Spleen (tissue), 11 donors: ENCODE data around the gene FAM120B. TPM values are rescaled to one million over a fixed set of nuclear protein-coding genes. Genes with fewer than 3 reads are reported as not detected.

Experiments
- DNase-seq: peaks from one replicate; pipeline ENCODE4 v3.0.0-alpha.2; 2020
- H3K27ac ChIP-seq, 8 donors: fragments of 200-600 bp; sonication (generic) in 7 of 8; 1 replicate in 4 of 8; 2 replicates in 4 of 8; pipeline versions ENCODE4 v1.5.0 to v1.8.0; 2016 to 2021; ENCODE audit warnings: inconsistent platforms in 4 of 8, mild to moderate bottlenecking in 4 of 8, moderate library complexity in 1 of 8
- H3K27me3 ChIP-seq, 7 donors: fragments of 200-600 bp; sonication (generic) in 6 of 7; replicated peaks in 1 of 7; 1 replicate in 4 of 7; 2 replicates in 3 of 7; pipeline versions ENCODE4 v1.5.0 to v1.8.0; 2016 to 2021; ENCODE audit warnings: inconsistent platforms in 3 of 7, mild to moderate bottlenecking in 1 of 7
- H3K36me3 ChIP-seq, 6 donors: fragments of 200-600 bp; sonication (generic) in 5 of 6; 1 replicate in 4 of 6; 2 replicates in 2 of 6; pipeline versions ENCODE4 v1.5.0 to v1.8.0; 2016 to 2021; ENCODE audit warnings: inconsistent platforms in 2 of 6
- H3K4me1 ChIP-seq, 6 donors: fragments of 200-600 bp; sonication (generic) in 5 of 6; 1 replicate in 3 of 6; 2 replicates in 3 of 6; pipeline versions ENCODE4 v1.5.0 to v1.8.0; 2016 to 2021; ENCODE audit warnings: inconsistent platforms in 3 of 6
- H3K4me3 ChIP-seq, 8 donors: fragments of 200-600 bp; sonication (generic) in 7 of 8; 1 replicate in 4 of 8; 2 replicates in 4 of 8; pipeline versions ENCODE4 v1.5.0 to v1.8.0; 2016 to 2021; ENCODE audit warnings: inconsistent platforms in 4 of 8, mild to moderate bottlenecking in 4 of 8, moderate library complexity in 2 of 8
- H3K9me3 ChIP-seq, 8 donors: fragments of 200-600 bp; sonication (generic) in 7 of 8; 1 replicate in 4 of 8; 2 replicates in 4 of 8; pipeline versions ENCODE4 v1.5.0 to v1.8.0; 2016 to 2021; ENCODE audit warnings: inconsistent platforms in 4 of 8
- CTCF ChIP-seq, 11 experiments: fragments of 200-600 bp in 7 of 11; fragments of 450-650 bp in 4 of 11; sonication (generic) in 4 of 11; IDR thresholded peaks in 8 of 11; conservative IDR thresholded peaks in 3 of 11; 1 replicate in 7 of 11; 2 replicates in 4 of 11; pipeline versions ENCODE4 v1.4.0 to v1.8.0; 2016 to 2021; ENCODE audit warnings: antibody characterized with exemption in 11 of 11, inconsistent platforms in 4 of 11, mild to moderate bottlenecking in 1 of 11
- POLR2A ChIP-seq, 3 donors: fragments of 450-650 bp; IDR thresholded peaks; one replicate each; pipeline ENCODE4 v1.5.1; 2017; ENCODE audit warnings: antibody characterized with exemption in 3 of 3, mild to moderate bottlenecking in 1 of 3
- POLR2AphosphoS5 ChIP-seq, 3 donors: sonication (generic); formaldehyde crosslinking; IDR thresholded peaks; one replicate each; pipeline ENCODE4 v1.5.1; 2017; ENCODE audit warnings: antibody characterized with exemption in 3 of 3
- WGBS, 5 donors: extraction: QIAGEN DNeasy Blood & Tissue Kit in 3 of 5; methylation state at CpG; one replicate each; pipeline versions ENCODE4 v1.1.5 to v1.1.7; 2013 to 2018; 5-methylcytosine and 5-hydroxymethylcytosine counted together
- intact Hi-C: fragments of 100-400 bp; cut with DNase I; formaldehyde crosslinking; loops from one replicate; pipeline ENCODE4 v1.15.0; 2023; ENCODE audit warnings: low total_unique reads
- polyA plus RNA-seq, 3 donors: library from polyadenylated mRNA; stranded (reverse); fragments of 200-250 nt; gene quantifications; one replicate each; pipeline ENCODE4 v1.2.1, GENCODE V29; 2013
- total RNA-seq, 7 donors: library from RNA; depleted of rRNA in 3 of 7; stranded (reverse); fragments of >200 nt in 3 of 7; fragmentation: NEBNext Ultra II Directional in 4 of 7; extraction: Animal tissue kit (Norgen Biotek cat#: 25700) in 4 of 7; gene quantifications; one replicate each; pipeline versions ENCODE4 v1.1.0 to v1.2.1, GENCODE V29; 2016 to 2021
- donor health status: healthy with polysubstance abuse.
- donor health status: DM: no; HTN: no; CAD: no; lungs with moderate emphysema.
- donor health status: DM: no; HTN: no; CAD: no.
- donor health status: Bipolar disorder and iron deficiency.
- donor health status: healthy.
- donor health status: DM: no; HTN: no; CAD: no.
- donor health status: DM: yes; HTN: yes; CAD: no.

The FAM120B gene
- total and polyA plus RNA-seq, 10 donors = 7.6 to 41.2 (median 26.8) TPM

- Histone ChIP-seq H3K4me3 (no peak overlapping the region), H3K9me3 (peaks cover 0 to 39% (median 22%) of the 10 kb centered on the region in 8 donors), H3K27ac (no peak overlapping the region), H3K4me1 (no peaks in the 10 kb centered on the region), H3K27me3 (peaks cover 0 to 32% (median 0%) of the 10 kb centered on the region in 7 donors), H3K36me3 (no peaks in the 10 kb centered on the region)
- 75 to 93% (median 80%) methylated on average over 4 of the region's 4 CpGs for WGBS, 5 donors
- no peak for DNase-seq
- TF ChIP-seq CTCF (IDR thresholded peaks at IDR 0.05 in 8 of 11, conservative IDR thresholded peaks at IDR 0.05 in 3 of 11) = no peak
- no peak for TF ChIP-seq POLR2A (IDR thresholded peaks at IDR 0.05)
- TF ChIP-seq POLR2AphosphoS5 (IDR thresholded peaks at IDR 0.05) = no peak
- intact Hi-C loops = no loop called here
These were observed 108.8 kb downstream of the FAM120B start for GRCh38 chr6:170415318-170415717.

- no peak for DNase-seq
- peaks cover 0 to 33% (median 0%) of the 10 kb centered on the region in 7 donors for H3K27me3 ChIP-seq
- H3K27ac ChIP-seq = no peak overlapping the region
- 54 to 72% (median 70%) methylated on average over 8 of the region's 8 CpGs for WGBS, 5 donors
- TF ChIP-seq POLR2AphosphoS5 (IDR thresholded peaks at IDR 0.05) (no peak), CTCF (IDR thresholded peaks at IDR 0.05 in 8 of 11, conservative IDR thresholded peaks at IDR 0.05 in 3 of 11) (no peak), POLR2A (IDR thresholded peaks at IDR 0.05) (no peak)
- intact Hi-C loops = no loop called here
- H3K4me1 ChIP-seq = no peaks in the 10 kb centered on the region
- H3K9me3 ChIP-seq = peaks cover 0 to 30% (median 12%) of the 10 kb centered on the region in 8 donors
- no peaks in the 10 kb centered on the region for H3K36me3 ChIP-seq
- no peak overlapping the region for H3K4me3 ChIP-seq
These were observed 109.7 kb downstream of the FAM120B start for GRCh38 chr6:170416303-170416702.

- DNase-seq = peak; percentile 40
- 90 to 92% (median 91%) methylated on average over 9 to 10 of the region's 10 CpGs for WGBS, 5 donors
These were observed 110.5 kb downstream of the FAM120B start for GRCh38 chr6:170416959-170417606.

More at GRCh38 chr6:170416959-170417606, 110.5 kb downstream of the FAM120B start:
- Histone ChIP-seq H3K27me3 (peaks cover 0 to 38% (median 0%) of the 10 kb centered on the region in 7 donors), H3K4me1 (no peaks in the 10 kb centered on the region), H3K36me3 (no peaks in the 10 kb centered on the region), H3K4me3 (no peak overlapping the region), H3K9me3 (peaks cover 0 to 23% (median 5%) of the 10 kb centered on the region in 8 donors), H3K27ac (no peak overlapping the region)
- intact Hi-C loops = no loop called here
- no peak for TF ChIP-seq CTCF (IDR thresholded peaks at IDR 0.05 in 8 of 11, conservative IDR thresholded peaks at IDR 0.05 in 3 of 11)
- TF ChIP-seq POLR2A (IDR thresholded peaks at IDR 0.05) = no peak
- TF ChIP-seq POLR2AphosphoS5 (IDR thresholded peaks at IDR 0.05) = no peak
